Astrocyte of the hippocampus (primary cell): ENCODE results near the gene GAPVD1.
A peak's percentile ranks its signal among the peaks of the same experiment; 100 is the strongest.
"Not testable (repeated sequence)": the region's sequence is repeated elsewhere in the genome, so short reads cannot be mapped to it uniquely, and the experiment has no call there.

Experiments
- DNase-seq: peaks from one replicate; pipeline ENCODE4 v3.0.0; 2011; ENCODE audit warnings: low read depth, low spot score

GAPVD1 gene

DNA sequence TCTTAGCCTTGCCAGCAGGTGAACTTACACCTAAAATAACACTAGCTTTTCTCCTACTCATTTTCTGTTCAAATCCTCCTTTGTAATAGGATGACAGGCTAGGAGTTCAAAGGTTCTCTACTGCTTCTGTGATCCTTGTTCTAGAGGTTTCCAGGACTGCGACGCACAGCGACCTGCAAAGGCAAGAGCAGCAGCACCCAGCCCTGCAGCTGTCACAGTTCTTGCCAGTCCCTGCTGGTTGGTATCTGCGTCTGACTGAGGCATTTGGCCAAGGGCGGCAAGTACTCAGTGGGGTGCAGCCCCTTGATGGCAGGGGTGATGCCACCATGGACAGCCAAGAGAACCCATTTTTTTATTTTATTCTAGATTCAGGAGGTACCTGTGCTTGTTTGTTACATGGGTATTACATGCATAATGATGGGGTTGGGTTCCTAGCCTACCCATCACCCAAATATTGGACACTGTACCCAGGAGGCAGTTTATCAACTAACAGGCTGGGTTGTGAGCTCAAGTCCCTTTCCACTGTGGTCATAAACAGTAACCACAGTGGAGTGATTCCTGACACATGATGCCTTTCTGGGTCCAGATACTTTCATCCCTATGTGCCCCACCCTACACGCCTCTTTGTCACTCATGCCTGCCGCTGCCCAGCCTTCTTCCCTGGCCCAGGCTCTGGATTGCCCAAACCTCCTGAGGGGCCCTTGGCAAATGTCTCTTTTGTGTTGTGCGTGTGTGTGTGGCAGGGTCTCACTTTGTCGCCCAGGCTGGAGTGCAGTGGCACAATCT lies 111.0 kb downstream of the GAPVD1 start:
- DNase-seq: no peak

DNA sequence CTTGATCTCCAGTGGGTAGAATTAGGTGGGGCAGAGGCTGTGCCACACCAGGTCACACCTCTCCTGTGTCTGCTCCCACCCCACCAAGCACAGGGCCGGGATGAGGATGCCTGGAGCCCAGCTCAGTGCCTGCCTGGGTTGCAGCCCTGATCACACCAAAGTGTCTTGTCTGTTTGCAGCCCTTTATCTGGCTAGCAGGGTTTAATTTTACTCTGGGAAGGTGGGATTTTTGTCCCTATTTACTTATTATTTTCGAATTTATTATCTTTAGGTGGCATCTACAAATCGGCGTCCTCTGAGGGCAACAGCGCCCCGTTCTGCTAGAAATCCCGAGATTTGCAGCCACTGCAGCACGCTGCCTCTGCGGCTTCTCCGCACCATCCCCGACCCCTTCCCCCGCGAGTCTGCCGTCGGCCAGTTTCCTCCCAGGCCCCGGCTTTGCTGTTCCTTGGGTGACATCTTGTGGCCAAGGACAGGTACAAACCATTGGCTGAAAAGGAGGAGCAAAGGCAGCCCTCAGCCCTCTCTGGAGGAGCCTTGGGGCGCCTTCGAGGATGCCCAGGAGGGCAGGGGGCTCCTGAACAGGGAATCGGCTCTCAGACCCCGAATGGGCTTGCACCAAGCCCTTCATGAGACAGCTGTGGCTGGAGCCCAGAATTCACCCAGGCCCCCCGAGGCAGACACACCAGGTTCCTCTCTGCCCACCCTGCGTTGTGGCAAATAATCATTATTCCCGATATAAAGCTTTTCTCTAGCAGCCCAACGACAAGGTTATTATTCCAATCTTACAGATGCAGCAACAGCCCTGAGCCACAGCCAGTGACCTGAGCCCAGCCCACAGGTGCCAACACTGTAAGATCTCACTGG lies 113.0 kb downstream of the GAPVD1 start:
- DNase-seq: peak; percentile 88

DNA sequence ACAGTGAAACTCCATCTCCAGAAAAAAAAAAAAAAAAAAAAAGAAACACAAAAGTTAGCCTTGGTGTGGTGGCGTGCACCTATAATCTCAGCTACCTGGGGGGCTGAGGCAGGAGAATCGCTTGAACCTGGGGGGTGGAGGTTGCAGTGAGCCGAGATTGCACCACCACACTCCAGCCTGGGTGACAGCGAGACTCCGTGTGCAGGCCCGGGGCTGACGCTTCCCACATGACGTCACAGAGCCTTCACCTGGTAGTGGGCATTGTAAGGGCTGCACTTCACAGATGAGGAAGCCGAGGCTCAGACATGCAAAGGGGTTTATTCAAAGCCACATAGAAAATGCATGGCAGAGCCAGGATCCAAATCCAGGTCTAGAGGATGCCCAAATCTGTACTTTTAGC lies 114.2 kb downstream of the GAPVD1 start:
- DNase-seq: no peak

DNA sequence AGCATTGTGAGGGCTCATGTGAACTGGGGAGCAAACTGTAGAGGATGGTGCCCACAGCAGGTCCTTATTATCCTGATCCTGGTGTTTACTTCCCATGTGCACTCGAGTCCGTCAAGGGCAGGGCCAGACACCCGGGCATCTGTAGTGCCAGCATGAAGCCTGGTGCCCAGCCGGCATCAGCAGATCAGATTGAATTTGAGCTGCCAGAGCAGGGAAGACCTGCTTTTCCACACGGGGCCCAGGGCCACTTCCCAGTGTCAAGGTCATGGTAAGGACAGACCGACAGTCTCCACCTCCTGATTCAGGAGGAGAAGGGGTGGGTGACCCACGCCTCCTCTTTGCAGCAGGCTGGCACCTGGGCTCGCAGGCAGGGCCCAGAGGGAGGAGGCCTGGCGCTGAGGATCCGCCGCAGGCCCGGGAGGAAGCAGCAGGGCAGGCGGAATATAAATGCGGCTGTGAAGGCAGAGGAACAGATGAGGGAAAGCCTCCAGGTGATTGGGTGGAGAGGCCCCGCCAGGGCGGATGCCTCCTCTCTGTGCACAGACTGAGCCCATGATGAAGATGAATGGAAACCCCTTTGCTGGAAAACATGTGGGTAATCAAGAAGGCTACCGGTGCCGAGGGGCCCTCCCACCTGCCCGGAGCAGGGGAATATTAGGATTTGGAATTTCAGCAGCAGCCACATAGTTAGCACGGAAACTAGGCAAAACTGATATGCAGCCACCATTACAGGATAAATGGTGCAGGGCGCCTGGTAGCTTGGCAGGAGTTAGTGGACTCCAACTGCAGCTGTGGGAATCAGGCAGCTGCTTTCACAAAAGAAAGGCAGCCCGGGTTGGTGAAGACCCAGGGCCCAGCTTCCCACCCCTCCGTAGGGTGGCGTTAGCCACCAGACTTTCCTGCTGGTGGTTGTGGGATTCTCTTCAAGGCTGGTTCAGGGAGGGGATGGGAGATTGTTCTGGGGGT lies 114.9 kb downstream of the GAPVD1 start:
- no peak for DNase-seq

DNA sequence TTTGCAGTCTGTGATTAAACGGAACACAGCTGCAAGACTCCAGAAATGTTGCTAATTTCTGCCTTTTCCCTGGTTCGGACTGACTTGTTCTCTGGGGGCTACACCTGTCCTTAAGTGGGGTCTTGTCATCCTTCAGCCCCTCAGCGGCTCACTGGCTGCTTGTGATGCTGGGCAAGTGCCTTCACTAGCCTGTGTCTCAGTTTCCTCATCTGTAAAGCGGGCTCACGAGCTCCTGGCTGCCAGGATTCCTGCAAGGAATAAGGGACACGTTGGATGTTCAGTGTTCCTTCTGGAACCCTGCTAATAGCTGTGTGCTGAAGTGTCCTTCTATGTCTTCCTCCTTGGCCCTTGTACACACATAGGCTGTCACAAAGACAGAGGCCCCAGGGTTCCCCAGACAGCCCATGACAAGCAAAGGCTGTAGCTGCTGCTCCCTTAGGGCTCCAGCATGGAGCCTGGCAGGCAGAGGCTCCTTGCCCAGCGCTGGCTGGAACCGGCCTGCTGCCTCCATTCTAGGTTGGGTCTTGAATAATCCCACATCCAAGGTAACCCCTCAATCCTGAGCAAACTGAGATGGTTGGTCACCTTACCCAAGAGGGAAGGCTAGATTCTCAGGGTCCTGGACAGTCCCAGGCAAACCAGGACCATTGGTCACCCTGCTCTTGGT lies 116.1 kb downstream of the GAPVD1 start:
- no peak for DNase-seq

DNA sequence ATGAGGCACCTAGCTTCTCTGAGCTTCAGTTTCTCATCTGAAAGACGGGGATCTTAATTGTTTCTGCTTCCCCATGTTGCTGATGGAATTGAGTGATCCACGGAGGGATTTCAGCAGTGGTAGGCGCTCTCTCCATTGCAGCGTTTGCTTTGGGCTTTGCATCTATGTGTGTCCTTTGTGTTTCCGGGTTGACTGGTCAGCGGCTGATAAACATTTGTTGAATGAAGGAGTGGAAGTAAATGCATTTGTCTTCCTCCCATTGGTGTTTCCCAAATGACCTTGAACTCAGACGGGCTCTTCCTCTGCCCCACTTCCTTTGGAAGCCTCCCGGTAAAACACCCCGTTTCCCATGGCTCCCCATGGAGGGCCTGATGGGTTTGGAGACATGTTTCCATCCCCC lies 117.2 kb downstream of the GAPVD1 start:
- DNase-seq: no peak

DNA sequence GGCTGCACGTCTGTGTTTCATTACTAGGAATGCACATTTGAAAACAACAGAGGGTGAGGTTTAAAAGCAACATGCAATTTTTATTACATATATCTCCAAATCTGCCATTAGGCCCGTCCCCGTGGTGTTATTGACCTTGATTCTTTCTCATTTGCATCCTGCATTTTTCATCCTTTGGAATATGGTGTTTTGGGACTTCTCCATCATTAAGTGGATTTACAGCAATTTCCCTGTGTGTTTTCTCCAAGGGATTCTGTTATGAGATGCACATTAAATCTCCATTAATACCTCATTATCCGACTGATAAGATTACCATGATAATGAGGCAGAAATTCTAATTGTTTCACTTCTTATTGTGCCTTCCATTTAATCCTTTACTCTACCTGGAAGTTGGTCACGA lies 117.6 kb downstream of the GAPVD1 start:
- DNase-seq: no peak

DNA sequence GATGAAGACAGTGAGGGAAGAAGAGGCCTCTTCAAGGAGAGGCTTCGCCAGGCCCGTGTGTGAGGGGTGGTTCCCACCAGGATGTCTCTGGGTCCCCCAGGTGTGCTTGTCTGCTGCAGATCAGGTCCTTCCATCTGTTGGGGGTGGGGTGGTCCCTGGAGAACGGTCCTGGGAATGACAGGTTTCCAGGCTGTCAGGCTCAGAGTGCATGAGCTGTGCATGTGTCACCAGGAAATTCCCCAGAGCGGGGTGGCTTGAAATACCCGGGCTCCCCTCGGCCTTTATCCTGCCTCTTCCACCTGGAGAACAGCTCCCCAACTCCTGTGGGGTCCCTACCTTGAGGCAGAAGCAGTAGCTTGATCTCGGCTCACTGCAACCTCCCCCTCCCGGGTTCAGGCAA lies 118.8 kb downstream of the GAPVD1 start:
- DNase-seq: no peak

DNA sequence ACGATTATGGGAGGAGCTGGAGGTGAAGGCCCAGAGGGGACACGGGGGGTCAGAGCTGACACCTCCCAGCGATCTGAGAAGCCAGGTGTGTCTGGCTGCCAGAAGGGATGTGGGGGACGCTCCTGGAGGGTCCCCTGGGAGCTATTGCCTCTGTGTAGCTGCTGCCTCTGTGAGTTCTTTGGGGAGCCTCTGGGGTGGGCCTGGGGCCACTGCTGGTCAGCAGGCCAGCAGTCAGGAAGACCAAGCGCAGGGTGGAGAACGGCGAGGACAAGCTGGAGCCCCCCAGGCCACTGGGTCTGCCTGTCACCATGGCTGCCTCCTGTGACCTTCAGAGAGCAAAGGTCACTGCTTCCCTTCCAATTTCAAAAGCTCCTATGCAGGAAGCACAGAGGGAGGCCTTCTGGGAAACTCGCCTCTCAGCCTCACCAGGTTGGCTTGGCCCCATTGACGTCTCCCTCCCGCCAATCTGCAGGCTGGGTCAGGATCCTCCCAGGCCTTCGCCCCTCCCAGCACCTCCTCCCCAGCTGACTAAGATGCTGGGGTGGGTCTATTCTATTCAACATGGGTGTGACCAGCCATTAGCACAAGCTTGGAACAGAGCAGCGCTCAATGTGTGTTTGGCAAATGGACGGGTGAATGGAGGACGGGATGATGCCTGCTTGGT lies 126.4 kb downstream of the GAPVD1 start:
- no peak for DNase-seq

DNA sequence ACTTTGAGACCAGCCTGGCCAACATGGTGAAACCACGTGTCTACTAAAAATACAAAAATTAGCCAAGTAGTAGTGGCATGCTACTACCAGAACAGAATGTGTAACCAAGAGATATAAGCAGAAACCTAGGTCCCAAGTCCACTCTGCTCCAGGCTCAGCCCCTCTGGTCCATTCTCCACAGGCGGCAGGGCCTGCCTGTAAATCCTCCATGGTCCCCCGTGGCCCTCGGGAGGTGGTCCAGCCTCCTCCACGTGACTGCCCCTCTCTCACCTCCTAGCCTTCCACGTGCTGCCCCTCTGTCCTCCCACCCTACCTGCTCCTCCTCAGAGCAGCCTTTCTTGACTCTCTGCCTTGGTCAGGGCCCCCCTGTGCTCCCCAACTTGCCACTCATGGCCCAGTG lies 127.4 kb downstream of the GAPVD1 start:
- no peak for DNase-seq

DNA sequence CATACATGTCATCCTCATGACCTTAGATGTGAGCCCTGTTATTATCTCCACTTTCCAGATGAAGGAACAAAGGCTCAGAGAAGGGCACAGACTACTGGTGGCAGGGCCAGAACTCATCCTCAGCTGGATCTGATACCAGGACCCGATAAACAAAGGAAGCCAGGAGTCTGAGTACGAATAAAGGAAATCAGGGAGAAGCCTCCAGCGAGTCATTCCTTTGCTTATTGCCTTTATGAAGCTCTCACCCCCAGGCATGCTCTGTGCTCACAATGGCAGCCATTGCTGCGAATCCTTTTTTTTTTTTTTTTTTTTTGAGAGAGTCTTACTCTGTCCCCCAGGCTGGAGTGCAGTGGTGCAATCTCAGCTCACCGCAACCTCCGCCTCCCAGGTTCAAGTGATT lies 130.1 kb downstream of the GAPVD1 start:
- no peak for DNase-seq

DNA sequence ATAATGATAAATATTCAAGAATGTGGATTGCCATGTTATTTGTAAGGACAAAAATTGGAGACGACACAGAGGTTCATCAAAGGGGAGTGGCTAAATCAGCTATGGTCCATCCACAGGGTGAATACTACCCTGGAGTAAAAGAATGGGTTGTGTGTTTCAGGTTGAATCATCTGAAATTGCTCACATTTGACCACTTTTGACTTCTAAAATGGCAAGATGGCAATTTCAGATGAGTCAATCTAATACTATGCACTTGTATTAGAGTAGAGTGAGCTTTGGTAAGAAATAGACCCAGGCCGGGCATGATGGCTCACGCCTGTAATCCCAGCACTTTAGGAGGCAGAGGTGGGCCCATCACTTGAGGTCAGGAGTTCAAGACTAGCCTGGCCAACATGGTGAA lies 131.8 kb downstream of the GAPVD1 start:
- peak; percentile 46 for DNase-seq

DNA sequence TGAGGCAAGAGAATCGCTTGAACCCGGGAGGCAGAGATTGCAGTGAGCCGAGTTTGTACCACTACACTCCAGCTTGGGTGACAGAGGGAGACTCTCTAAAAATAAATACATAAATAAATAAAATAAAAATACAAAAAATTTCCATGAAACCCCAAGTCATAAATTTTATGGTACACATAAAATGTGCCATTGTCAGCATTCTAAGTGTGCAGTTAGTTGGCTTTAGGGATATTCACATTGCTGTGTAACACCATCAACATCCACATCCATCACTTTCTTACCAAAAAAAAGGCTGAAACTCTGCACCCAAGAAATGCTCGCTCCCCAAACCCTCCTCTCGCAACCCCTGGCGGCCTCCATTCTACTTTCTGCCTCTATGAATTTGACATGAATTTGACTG lies 135.2 kb downstream of the GAPVD1 start:
- DNase-seq: no peak

DNA sequence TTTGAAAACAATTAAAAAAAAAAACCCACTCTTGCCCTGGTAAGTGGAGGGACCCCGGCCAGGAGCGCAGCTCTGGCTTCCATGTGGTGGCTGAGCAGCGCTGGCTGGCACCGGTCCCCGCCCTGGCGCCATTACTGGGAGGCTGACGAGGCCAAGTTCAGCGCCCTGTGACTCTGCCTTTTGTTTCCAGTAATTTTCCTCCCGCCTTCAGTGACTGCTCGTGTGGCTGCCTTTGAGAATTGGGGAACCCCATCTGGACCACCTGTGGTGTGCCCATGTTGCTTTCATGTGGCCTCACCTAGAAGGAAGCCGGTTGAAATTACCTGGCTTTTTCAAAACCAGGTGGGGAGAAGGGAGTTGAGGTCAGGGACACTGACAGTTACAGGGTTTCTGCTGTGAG lies 136.1 kb downstream of the GAPVD1 start:
- no peak for DNase-seq

DNA sequence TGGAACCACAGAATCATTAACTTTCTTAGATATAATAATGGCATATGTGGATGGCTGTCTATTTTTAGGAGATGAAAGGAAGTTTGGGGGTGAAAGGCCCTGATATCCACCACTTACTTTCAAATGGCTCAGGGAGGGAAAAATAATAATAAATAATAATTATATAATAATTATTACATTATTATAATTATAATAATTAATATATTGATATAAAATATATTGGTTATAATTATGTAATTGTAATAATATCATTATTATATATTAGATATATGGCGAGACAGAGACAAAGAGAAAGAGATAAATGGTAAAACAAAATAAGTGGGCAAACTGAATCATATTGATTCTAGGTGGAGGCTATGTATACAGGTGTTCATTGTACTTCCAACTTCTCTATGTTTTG lies 136.6 kb downstream of the GAPVD1 start:
- DNase-seq: no peak

DNA sequence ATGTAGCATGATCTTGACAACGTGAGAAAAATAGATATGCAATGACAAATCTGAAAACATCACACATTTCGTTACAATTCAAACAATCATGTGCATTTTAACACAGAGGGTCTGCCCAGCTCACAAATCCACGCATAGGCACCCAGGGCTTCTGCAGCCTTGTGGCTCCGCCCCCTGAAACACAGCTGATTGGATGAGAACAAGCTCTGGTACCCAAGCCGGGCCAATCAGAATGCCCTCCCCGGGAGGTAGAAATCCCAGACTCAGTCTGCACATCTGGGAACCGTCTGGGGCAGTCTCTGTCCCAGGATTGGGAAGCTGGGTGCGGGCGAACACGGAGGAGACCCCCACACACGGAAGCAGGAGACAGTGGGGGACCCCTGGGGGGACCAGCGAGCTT lies 137.5 kb downstream of the GAPVD1 start:
- no peak for DNase-seq

DNA sequence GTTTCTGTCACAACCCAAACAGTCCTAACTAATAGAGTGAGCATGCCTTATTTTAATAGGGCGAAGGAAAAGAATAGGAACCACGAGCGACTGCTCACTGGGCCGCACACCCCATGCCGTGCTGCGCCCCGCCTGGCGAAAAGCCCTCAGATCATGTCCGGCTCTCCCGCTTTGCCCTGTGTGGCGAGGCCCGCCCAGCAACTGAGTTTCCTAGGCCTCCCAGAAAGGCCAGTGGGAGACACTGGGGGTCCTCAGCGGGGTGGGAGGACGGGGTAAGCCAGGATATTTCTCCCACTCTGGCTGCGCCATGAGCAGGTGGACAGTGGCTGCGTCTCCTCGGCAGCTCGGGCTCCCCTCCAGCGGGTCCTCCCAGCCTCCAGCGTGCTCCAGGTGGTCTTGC lies 138.0 kb downstream of the GAPVD1 start:
- DNase-seq: no peak

DNA sequence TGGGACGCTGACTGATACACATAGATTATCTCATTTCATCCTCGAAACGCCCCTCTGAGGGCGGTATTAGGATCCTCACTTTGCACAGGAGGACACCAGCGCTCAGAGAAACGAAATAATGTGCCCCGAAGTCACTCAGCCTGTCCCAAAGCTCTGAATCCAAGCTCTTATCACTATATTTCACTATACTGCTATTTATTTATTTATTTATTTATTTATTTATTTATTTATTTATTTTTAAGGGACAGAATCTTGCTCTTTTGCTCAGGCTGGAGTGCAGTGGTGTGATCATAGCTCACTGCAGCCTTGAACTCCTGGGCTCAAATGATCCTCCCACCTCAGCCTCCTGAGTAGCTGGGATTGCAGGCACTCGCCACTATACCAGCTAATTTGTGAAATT lies 138.6 kb downstream of the GAPVD1 start:
- DNase-seq: not testable (repeated sequence)

DNA sequence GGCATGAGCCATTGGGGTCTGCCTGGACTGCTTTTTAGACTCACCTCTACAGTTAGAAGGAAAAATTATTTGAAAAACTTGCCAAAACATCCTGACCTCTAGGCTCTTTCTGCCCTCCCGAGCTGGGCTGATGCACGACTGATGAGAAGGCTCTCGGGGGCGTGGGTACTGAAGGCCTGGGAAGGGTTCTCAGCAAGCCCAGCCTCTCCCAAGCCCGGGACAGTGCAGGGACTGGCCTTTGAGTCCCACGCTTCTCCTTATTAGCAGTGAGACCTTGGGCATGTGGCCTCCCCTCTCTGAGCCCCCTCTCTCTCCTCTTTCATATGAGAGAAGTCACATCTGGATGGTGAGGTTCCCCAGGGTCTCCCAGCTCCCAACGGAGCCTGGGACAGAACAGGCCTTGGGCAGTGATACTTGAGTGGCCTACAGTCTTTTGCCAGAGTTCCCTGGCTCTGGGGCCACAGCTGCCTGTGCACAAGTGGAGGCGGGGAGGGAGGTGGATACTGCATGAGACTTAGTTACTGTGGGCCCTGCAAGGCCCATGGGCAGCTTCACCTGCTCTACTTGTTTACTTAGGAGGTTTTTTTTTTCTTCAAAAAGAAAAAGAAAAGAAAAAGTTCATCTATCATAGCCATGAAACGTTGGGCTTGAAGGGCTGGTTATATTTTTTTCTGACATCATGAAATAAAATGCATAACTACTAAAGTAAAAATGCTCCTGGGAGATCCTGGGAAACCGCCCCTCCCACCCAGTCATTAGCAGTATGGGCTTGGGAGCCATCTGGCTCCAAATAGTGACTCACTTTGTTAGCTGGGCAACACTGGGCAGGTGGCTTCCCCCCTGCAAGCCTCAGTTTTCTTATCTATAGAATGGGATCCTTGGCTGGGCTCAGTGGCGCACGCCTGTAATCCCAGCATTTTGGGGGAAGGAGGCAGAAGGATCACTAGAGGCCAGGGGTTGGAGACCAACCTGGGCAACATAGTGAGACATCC lies 139.4 kb downstream of the GAPVD1 start:
- no peak for DNase-seq

DNA sequence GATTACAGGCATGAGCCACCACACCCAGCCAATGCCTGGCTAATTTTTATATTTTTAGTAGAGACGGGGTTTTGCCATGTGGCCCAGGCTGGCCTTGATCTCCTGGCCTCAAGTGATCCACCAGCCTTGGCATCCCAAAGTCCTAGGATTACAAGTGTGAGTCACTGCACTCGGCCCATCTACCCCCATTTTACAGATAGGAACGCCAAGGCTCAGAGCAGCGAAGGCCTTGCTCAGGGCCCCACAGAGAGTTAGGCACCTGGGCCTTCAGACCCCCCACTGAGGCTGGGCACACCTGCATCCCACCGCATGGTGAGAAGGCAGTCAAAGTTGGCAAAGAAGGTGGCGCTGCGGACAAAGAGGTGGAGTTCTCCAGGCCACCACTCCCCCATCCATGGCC lies 143.1 kb downstream of the GAPVD1 start:
- DNase-seq: no peak
